Motor neuron (in vitro differentiated cells): Measurements from ENCODE around the gene SH3RF3. TPM values are rescaled to one million over a fixed set of nuclear protein-coding genes. Genes with fewer than 3 reads are reported as not detected.
A peak's percentile ranks its signal among the peaks of the same experiment; 100 is the strongest.

Experiments
- ATAC-seq, 8 experiments: fragments of 200-7000 bp; cut with Tn5 transposase; replicated peaks in 6 of 8; 2 replicates each; pipeline ENCODE4 v1.8.0; 2021; ENCODE audit warnings: mild to moderate bottlenecking in 8 of 8, moderate library complexity in 8 of 8
- H3K27ac ChIP-seq, 2 donors: fragments of 250-450 bp; sonication (Bioruptor Pico); 2 replicates each; pipeline ENCODE4 v1.9.0; 2021; ENCODE audit warnings: antibody characterized with exemption in 2 of 2, mild to moderate bottlenecking in 2 of 2, moderate library complexity in 1 of 2
- H3K4me1 ChIP-seq, 2 donors: fragments of 250-450 bp; sonication (Bioruptor Pico); replicated peaks in 1 of 2; 2 replicates each; pipeline ENCODE4 v1.6.1; 2021; ENCODE audit warnings: antibody characterized with exemption in 2 of 2, mild to moderate bottlenecking in 2 of 2, moderate library complexity in 1 of 2
- H3K4me3 ChIP-seq, 5 donors: fragments of 250-450 bp; sonication (Bioruptor Pico); 2 replicates each; pipeline ENCODE4 v1.9.0; 2021; ENCODE audit warnings: antibody characterized with exemption in 5 of 5, mild to moderate bottlenecking in 5 of 5, moderate library complexity in 4 of 5
- WGBS, 10 experiments: fragments of 450-650 bp; shearing (Covaris generic); methylation state at CpG; one replicate each; pipeline ENCODE4 v1.0.0; 2022; 5-methylcytosine and 5-hydroxymethylcytosine counted together
- in situ Hi-C, 9 experiments: fragments of 400-800 bp; cut with MboI; loops; one replicate each; pipeline ENCODE4 v1.15.0; 2021; ENCODE audit warnings: low sequenced_read_pairs in 9 of 9, low pct_unique_long_range_greater_than_20kb in 2 of 9; ENCODE audit not compliant: unreplicated experiment in 9 of 9
- total RNA-seq, 8 experiments: library from RNA; unstranded; fragments of 300-600 nt; gene quantifications; 2 replicates each; pipeline versions ENCODE4 v1.2.3 to v1.2.4, GENCODE V29; 2022

The SH3RF3 gene
- total RNA-seq, 8 experiments from 2014 or later: 0.13 to 6.5 (median 3.2) TPM

GRCh38 chr2:109168716-109169115, 39.7 kb downstream of the SH3RF3 start:
- Histone ChIP-seq H3K4me1 (peaks cover 16 to 18% of the 10 kb centered on the region in 2 donors), H3K27ac (no peak overlapping the region), H3K4me3 (no peak overlapping the region)
- 79 to 100% (median 100%) methylated on average over 1 to 2 of the region's 2 CpGs; no CpG with 5 or more reads in 6 of the 10 experiments for WGBS, 10 experiments
- in situ Hi-C loops: no loop called here
- no peak for ATAC-seq

- 50 to 100% (median 83%) methylated on average over 1 to 3 of the region's 6 CpGs; no CpG with 5 or more reads in 5 of the 10 experiments for WGBS, 10 experiments
- H3K4me1 ChIP-seq: peaks cover 13 to 21% of the 10 kb centered on the region in 2 donors
- in situ Hi-C loops: no loop called here
- no peak overlapping the region for H3K4me3 ChIP-seq
- H3K27ac ChIP-seq: no peak overlapping the region
- no peak for ATAC-seq
These were observed 41.6 kb downstream of the SH3RF3 start for GRCh38 chr2:109170645-109171044.

GRCh38 chr2:109171444-109172334, 42.7 kb downstream of the SH3RF3 start:
- no peak overlapping the region for H3K4me3 ChIP-seq
- H3K27ac ChIP-seq: no peak overlapping the region
- H3K4me1 ChIP-seq: peaks cover 16 to 21% of the 10 kb centered on the region in 2 donors
- in situ Hi-C loops: no loop called here
- peak; percentile 31 to 93 (median 82) for ATAC-seq
- 10 to 93% (median 67%) methylated on average over 2 to 17 of the region's 36 CpGs; no CpG with 5 or more reads in 5 of the 10 experiments for WGBS, 10 experiments

- in situ Hi-C loops: no loop called here
- no peak overlapping the region for H3K27ac ChIP-seq
- no peak for ATAC-seq
- H3K4me3 ChIP-seq: no peak overlapping the region
- WGBS, 10 experiments: 53 to 94% (median 80%) methylated on average over 1 to 7 of the region's 7 CpGs; no CpG with 5 or more reads in 3 of the 10 experiments
- peaks cover 23% of the 10 kb centered on the region in 2 donors for H3K4me1 ChIP-seq
These were observed 43.6 kb downstream of the SH3RF3 start for GRCh38 chr2:109172556-109173105.

GRCh38 chr2:109173311-109174171, 44.5 kb downstream of the SH3RF3 start:
- in situ Hi-C loops: no loop called here
- peak in 7 of 8 experiments; percentile 7 to 88 (median 42) for ATAC-seq
- 16 to 91% (median 62%) methylated on average over 3 to 8 of the region's 19 CpGs; no CpG with 5 or more reads in 2 of the 10 experiments for whole genome bisulfite sequencing, 10 experiments
- H3K27ac ChIP-seq: no peak overlapping the region
- H3K4me1 ChIP-seq: peaks cover 23 to 32% of the 10 kb centered on the region in 2 donors
- H3K4me3 ChIP-seq: no peak overlapping the region

GRCh38 chr2:109174214-109174613, 45.2 kb downstream of the SH3RF3 start:
- WGBS, 10 experiments: 40 to 100% (median 85%) methylated on average over 1 to 4 of the region's 4 CpGs; no CpG with 5 or more reads in 4 of the 10 experiments
- no peak overlapping the region for H3K27ac ChIP-seq
- H3K4me3 ChIP-seq: no peak overlapping the region
- in situ Hi-C loops: no loop called here
- ATAC-seq: no peak
- H3K4me1 ChIP-seq: peaks cover 23 to 32% of the 10 kb centered on the region in 2 donors

- no peak for ATAC-seq
- Histone ChIP-seq H3K4me3 (no peak overlapping the region), H3K27ac (no peak overlapping the region), H3K4me1 (peaks cover 23 to 32% of the 10 kb centered on the region in 2 donors)
- 10 to 100% (median 84%) methylated on average over 1 to 7 of the region's 7 CpGs for WGBS, 10 experiments
- in situ Hi-C loops: no loop called here
These were observed 45.8 kb downstream of the SH3RF3 start for GRCh38 chr2:109174626-109175349.

- 54 to 100% (median 78%) methylated on average over 1 to 3 of the region's 3 CpGs; no CpG with 5 or more reads in 1 of the 10 experiments for WGBS, 10 experiments
- ATAC-seq: no peak
- Histone ChIP-seq H3K4me3 (no peak overlapping the region), H3K4me1 (peaks cover 23 to 32% of the 10 kb centered on the region in 2 donors), H3K27ac (no peak overlapping the region)
- in situ Hi-C loops: no loop called here
These were observed 46.3 kb downstream of the SH3RF3 start for GRCh38 chr2:109175350-109175678.

GRCh38 chr2:109176928-109177327, 47.9 kb downstream of the SH3RF3 start:
- 0 to 33% (median 6%) methylated on average over 1 to 2 of the region's 2 CpGs; no CpG with 5 or more reads in 7 of the 10 experiments for WGBS, 10 experiments
- peak in 5 of 8 experiments; percentile 27 to 57 (median 47) for ATAC-seq
- in situ Hi-C loops: no loop called here
- Histone ChIP-seq H3K27ac (peak overlapping the region in 1 of 2 donors; percentile 23), H3K4me3 (no peak overlapping the region), H3K4me1 (peaks cover 23 to 28% of the 10 kb centered on the region in 2 donors)

GRCh38 chr2:109177635-109178034, 48.6 kb downstream of the SH3RF3 start:
- Histone ChIP-seq H3K27ac (no peak overlapping the region), H3K4me3 (no peak overlapping the region), H3K4me1 (peaks cover 23 to 24% of the 10 kb centered on the region in 2 donors)
- no peak for ATAC-seq
- in situ Hi-C loops: no loop called here

GRCh38 chr2:109178968-109179367, 50.0 kb downstream of the SH3RF3 start:
- no peak for ATAC-seq
- 60 to 100% (median 85%) methylated on average over 1 to 3 of the region's 3 CpGs; no CpG with 5 or more reads in 2 of the 10 experiments for WGBS, 10 experiments
- Histone ChIP-seq H3K4me3 (no peak overlapping the region), H3K4me1 (peaks cover 14% of the 10 kb centered on the region in 2 donors), H3K27ac (no peak overlapping the region)
- in situ Hi-C loops: no loop called here

GRCh38 chr2:109180786-109181185, 51.8 kb downstream of the SH3RF3 start:
- H3K27ac ChIP-seq: no peak overlapping the region
- peaks cover 14 to 17% of the 10 kb centered on the region in 2 donors for H3K4me1 ChIP-seq
- WGBS, 10 experiments: 80 to 89% (median 84%) methylated on average over 1 to 3 of the region's 3 CpGs; no CpG with 5 or more reads in 4 of the 10 experiments
- no peak overlapping the region for H3K4me3 ChIP-seq
- in situ Hi-C loops: no loop called here
- no peak for ATAC-seq
